CD4-positive, CD25-positive, alpha-beta regulatory T cell (primary cell): Measurements from ENCODE around the gene RHBDD3. TPM values are rescaled to one million over a fixed set of nuclear protein-coding genes. Genes with fewer than 3 reads are reported as not detected.

Experiments used
- ATAC-seq, 2 donors: fragments of 150-1000 bp; cut with Tn5 transposase; one replicate each; pipeline ENCODE4 v1.10.0; 2021; ENCODE audit warnings: low read depth in 2 of 2, moderate number of reproducible peaks in 2 of 2, moderate library complexity in 1 of 2
- DNase-seq, 3 donors: peaks; one replicate each; pipeline versions ENCODE4 v3.0.0 to v3.0.0-alpha.2; 2012 to 2022; ENCODE audit warnings: mixed read lengths in 1 of 3
- H3K27ac ChIP-seq: one replicate; pipeline ENCODE4 v1.7.0; 2013; ENCODE audit warnings: mild to moderate bottlenecking, low read length; ENCODE audit not compliant: insufficient read depth, poor library complexity, severe bottlenecking
- H3K27me3 ChIP-seq: one replicate; pipeline ENCODE4 v1.7.0; 2013; ENCODE audit warnings: low read length; ENCODE audit not compliant: control insufficient read depth, insufficient read depth
- H3K36me3 ChIP-seq: one replicate; pipeline ENCODE4 v1.7.0; 2013; ENCODE audit warnings: mild to moderate bottlenecking, low read length, moderate library complexity; ENCODE audit not compliant: control insufficient read depth, insufficient read depth
- H3K4me1 ChIP-seq: 2 replicates; pipeline ENCODE4 v1.7.0; 2013; ENCODE audit warnings: mild to moderate bottlenecking, low read length; ENCODE audit not compliant: insufficient read depth, control insufficient read depth, poor library complexity, severe bottlenecking
- H3K4me3 ChIP-seq: one replicate; pipeline ENCODE4 v1.7.0; 2013; ENCODE audit warnings: low read depth, mild to moderate bottlenecking, low read length, moderate library complexity
- H3K9me3 ChIP-seq, 2 experiments: 1 replicate in 1 of 2; 2 replicates in 1 of 2; pipeline ENCODE4 v1.7.0; 2013; ENCODE audit warnings: low read length in 2 of 2, mild to moderate bottlenecking in 1 of 2, moderate library complexity in 1 of 2; ENCODE audit not compliant: control insufficient read depth in 2 of 2
- H3K27ac Mint-ChIP-seq, 3 donors: one replicate each; pipeline ENCODE4 v1.8.0; 2020 to 2022; ENCODE audit warnings: mild to moderate bottlenecking in 3 of 3, mixed read lengths in 3 of 3, moderate library complexity in 2 of 3
- H3K27me3 Mint-ChIP-seq: one replicate; pipeline ENCODE4 v1.8.0; 2022; ENCODE audit warnings: mild to moderate bottlenecking, mixed read lengths
- H3K36me3 Mint-ChIP-seq: one replicate; pipeline ENCODE4 v1.8.0; 2020; ENCODE audit warnings: mixed read lengths
- H3K4me1 Mint-ChIP-seq, 4 donors: one replicate each; pipeline ENCODE4 v1.8.0; 2020 to 2022; ENCODE audit warnings: mixed read lengths in 4 of 4, mild to moderate bottlenecking in 1 of 4
- H3K4me3 Mint-ChIP-seq, 4 donors: one replicate each; pipeline ENCODE4 v1.8.0; 2020 to 2022; ENCODE audit warnings: mild to moderate bottlenecking in 4 of 4, mixed read lengths in 4 of 4, moderate library complexity in 3 of 4
- H3K9me3 Mint-ChIP-seq, 7 donors: one replicate each; pipeline ENCODE4 v1.8.0; 2020 to 2022; ENCODE audit warnings: mixed read lengths in 7 of 7, mild to moderate bottlenecking in 3 of 7, moderate library complexity in 2 of 7
- polyA plus RNA-seq, 4 donors: library from polyadenylated mRNA; unstranded; fragments of 300-500 nt; fragmentation: Illumina TruSeq; gene quantifications; one replicate each; pipeline ENCODE4 v1.2.3, GENCODE V29; 2021
- total RNA-seq: library from RNA; stranded (reverse); gene quantifications from one replicate; pipeline ENCODE4 v1.2.3, GENCODE V29; 2022

Gene RHBDD3
- total and polyA plus RNA-seq, 5 donors from 2014 or later, result 6.5 to 16.0 (median 10.7) TPM

- no peaks in the 10 kb centered on the region for H3K9me3 Mint-ChIP-seq
- no peaks in the 10 kb centered on the region for H3K4me1 ChIP-seq
- no peaks in the 10 kb centered on the region for H3K36me3 ChIP-seq
- ATAC-seq (no peak), DNase-seq (no peak)
- H3K4me3 ChIP-seq, result no peak overlapping the region
- H3K27ac Mint-ChIP-seq, result no peak overlapping the region
- H3K36me3 Mint-ChIP-seq, result no peaks in the 10 kb centered on the region
- H3K9me3 ChIP-seq, result no peaks in the 10 kb centered on the region
- peaks cover 0 to 6% (median 1%) of the 10 kb centered on the region in 4 donors for H3K4me1 Mint-ChIP-seq
- H3K4me3 Mint-ChIP-seq, result peak overlapping the region in 1 of 4 donors; percentile 15
- no peaks in the 10 kb centered on the region for H3K27me3 ChIP-seq
- no peak overlapping the region for H3K27ac ChIP-seq
- H3K27me3 Mint-ChIP-seq, result no peaks in the 10 kb centered on the region
These were observed 10.0 kb downstream of the RHBDD3 start for GRCh38 chr22:29257751-29258181.

DNA sequence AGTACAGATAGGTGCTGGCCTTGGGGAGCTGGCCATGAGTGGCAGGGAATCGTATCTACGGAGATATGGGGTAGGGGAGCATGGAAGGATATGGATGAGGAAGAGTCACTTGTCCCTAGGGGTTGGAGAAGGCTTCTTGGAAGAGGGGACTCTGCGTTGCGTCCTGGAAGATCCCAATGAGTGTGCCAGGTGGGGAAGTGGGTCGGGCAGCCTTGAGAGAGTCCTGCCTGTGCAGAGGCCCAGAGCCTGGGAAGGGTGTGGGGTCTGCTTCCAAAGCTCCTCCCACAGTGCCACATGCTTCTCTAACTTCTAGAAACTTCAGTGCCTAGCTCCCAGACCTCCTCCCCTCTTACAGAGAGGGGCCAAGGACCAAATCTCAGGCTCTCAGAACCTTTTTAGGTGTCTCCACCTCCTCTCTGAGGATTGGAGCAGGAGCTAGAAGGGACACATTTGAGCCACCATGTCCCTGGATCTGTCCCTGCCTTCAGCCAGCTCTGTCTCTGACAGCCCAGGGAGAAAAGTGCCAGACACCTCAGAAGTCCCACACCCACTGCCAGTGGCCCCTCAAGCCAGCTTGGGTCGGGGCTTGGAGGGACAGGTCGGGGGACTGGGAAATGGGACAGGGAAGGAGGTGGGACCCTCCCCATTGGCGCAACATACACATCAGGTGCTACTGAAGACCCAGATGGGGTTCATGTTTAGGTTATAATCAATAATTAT, 11.0 kb downstream of the RHBDD3 start:
- Histone ChIP-seq H3K4me1 (no peaks in the 10 kb centered on the region), H3K9me3 (no peaks in the 10 kb centered on the region), H3K4me3 (no peak overlapping the region), H3K27ac (no peak overlapping the region), H3K27me3 (no peaks in the 10 kb centered on the region), H3K36me3 (no peaks in the 10 kb centered on the region)
- Mint-ChIP-seq H3K9me3 (no peaks in the 10 kb centered on the region), H3K4me3 (no peak overlapping the region), H3K27me3 (peaks cover 8% of the 10 kb centered on the region), H3K36me3 (no peaks in the 10 kb centered on the region), H3K4me1 (peaks cover 0 to 6% (median 1%) of the 10 kb centered on the region in 4 donors), H3K27ac (no peak overlapping the region)
- ATAC-seq, result no peak
- DNase-seq, result no peak

- Mint-ChIP-seq H3K27ac (no peak overlapping the region), H3K4me1 (peaks cover 0 to 6% (median 1%) of the 10 kb centered on the region in 4 donors), H3K4me3 (no peak overlapping the region), H3K9me3 (no peaks in the 10 kb centered on the region), H3K27me3 (peaks cover 12% of the 10 kb centered on the region), H3K36me3 (no peaks in the 10 kb centered on the region)
- no peak overlapping the region for H3K4me3 ChIP-seq
- H3K27me3 ChIP-seq, result no peaks in the 10 kb centered on the region
- no peak overlapping the region for H3K27ac ChIP-seq
- ATAC-seq (no peak), DNase-seq (no peak)
- no peaks in the 10 kb centered on the region for H3K36me3 ChIP-seq
- no peaks in the 10 kb centered on the region for H3K4me1 ChIP-seq
- no peaks in the 10 kb centered on the region for H3K9me3 ChIP-seq
These were observed 12.6 kb downstream of the RHBDD3 start for GRCh38 chr22:29255064-29255621.

DNA sequence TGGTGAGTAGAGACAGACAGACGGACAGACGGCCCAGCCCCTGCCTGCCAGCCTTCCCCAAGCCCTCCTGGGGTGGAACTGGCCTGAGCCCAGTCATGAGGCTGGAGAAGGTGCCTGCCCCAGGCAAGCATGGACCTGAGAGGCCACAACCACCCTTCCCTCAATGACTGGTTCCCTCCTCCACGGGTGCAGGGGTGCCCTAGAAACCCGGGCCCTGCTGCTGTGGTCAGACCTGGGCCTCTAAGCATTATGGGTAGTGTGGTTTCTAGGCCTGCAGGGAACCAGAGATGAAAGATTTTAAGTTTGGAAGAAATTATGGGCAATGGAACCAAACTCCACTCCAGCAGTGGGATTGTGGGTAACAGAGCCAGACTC, 13.5 kb downstream of the RHBDD3 start:
- Histone ChIP-seq H3K4me3 (no peak overlapping the region), H3K36me3 (no peaks in the 10 kb centered on the region), H3K27ac (no peak overlapping the region), H3K9me3 (no peaks in the 10 kb centered on the region), H3K4me1 (no peaks in the 10 kb centered on the region), H3K27me3 (no peaks in the 10 kb centered on the region)
- H3K27ac Mint-ChIP-seq, result no peak overlapping the region
- no peak for DNase-seq
- H3K4me1 Mint-ChIP-seq, result peaks cover 0 to 6% (median 1%) of the 10 kb centered on the region in 4 donors
- peaks cover 12% of the 10 kb centered on the region for H3K27me3 Mint-ChIP-seq
- no peak for ATAC-seq
- H3K36me3 Mint-ChIP-seq, result no peaks in the 10 kb centered on the region
- no peaks in the 10 kb centered on the region for H3K9me3 Mint-ChIP-seq
- H3K4me3 Mint-ChIP-seq, result no peak overlapping the region

- no peak overlapping the region for H3K27ac ChIP-seq
- ATAC-seq (no peak), DNase-seq (no peak)
- H3K9me3 Mint-ChIP-seq, result no peaks in the 10 kb centered on the region
- peaks cover 12% of the 10 kb centered on the region for H3K27me3 Mint-ChIP-seq
- H3K36me3 ChIP-seq, result no peaks in the 10 kb centered on the region
- H3K9me3 ChIP-seq, result no peaks in the 10 kb centered on the region
- H3K27me3 ChIP-seq, result no peaks in the 10 kb centered on the region
- H3K4me1 Mint-ChIP-seq, result peaks cover 0 to 6% (median 1%) of the 10 kb centered on the region in 4 donors
- no peak overlapping the region for H3K27ac Mint-ChIP-seq
- no peaks in the 10 kb centered on the region for H3K4me1 ChIP-seq
- no peak overlapping the region for H3K4me3 Mint-ChIP-seq
- no peak overlapping the region for H3K4me3 ChIP-seq
- H3K36me3 Mint-ChIP-seq, result no peaks in the 10 kb centered on the region
These were observed 14.1 kb downstream of the RHBDD3 start for GRCh38 chr22:29253561-29254285.

DNA sequence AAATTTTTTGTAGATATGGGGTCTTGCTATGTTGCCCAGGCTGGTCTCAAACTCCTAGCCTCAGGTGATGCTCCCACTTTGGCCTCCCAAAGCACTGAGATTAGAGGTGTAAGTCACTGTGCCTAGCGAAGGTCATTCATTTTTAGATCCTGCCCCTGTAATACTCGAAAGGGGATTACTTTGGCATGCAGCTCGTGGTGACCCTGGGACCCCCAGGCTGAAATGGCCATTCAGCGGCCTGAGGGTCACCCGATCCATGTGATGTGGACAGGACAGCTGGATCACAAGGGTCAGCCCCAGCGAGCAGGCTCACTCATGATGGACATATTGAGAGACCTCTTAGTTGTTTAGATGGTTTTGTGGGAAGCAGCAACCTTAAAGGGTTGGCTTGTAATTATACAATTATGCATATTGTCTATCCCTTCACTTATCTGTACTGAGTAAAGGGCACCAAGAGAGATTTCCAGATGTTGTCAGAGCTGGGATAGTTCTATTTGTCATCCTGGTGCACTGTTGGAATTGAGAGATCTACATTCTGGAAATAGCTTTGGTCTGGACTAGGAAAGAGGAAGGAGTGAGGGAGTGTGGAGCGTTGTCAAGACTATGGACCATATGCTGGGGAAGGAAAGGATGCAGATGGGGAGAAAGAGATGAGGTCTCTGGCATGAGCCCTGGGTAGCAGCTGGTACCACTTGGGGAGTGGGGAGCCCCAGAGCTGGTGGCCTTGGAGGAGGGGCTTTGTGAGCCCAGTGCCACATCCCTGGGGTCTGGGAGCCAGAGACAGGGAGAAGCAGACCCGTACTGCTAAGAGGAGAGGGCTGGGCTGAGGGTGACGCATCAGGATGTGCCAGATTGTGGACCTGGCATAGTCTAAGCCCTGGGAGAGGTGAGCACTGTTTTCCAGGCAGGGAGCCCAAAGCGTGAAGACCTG, 15.5 kb downstream of the RHBDD3 start:
- H3K4me3 ChIP-seq, result no peak overlapping the region
- no peaks in the 10 kb centered on the region for H3K27me3 ChIP-seq
- Mint-ChIP-seq H3K9me3 (no peaks in the 10 kb centered on the region), H3K36me3 (no peaks in the 10 kb centered on the region), H3K4me3 (peak overlapping the region in 1 of 4 donors; percentile 27), H3K4me1 (no peaks in the 10 kb centered on the region), H3K27ac (no peak overlapping the region), H3K27me3 (peaks cover 12% of the 10 kb centered on the region)
- ATAC-seq, result no peak
- no peak overlapping the region for H3K27ac ChIP-seq
- no peaks in the 10 kb centered on the region for H3K9me3 ChIP-seq
- no peak for DNase-seq
- H3K4me1 ChIP-seq, result no peaks in the 10 kb centered on the region
- no peaks in the 10 kb centered on the region for H3K36me3 ChIP-seq

DNA sequence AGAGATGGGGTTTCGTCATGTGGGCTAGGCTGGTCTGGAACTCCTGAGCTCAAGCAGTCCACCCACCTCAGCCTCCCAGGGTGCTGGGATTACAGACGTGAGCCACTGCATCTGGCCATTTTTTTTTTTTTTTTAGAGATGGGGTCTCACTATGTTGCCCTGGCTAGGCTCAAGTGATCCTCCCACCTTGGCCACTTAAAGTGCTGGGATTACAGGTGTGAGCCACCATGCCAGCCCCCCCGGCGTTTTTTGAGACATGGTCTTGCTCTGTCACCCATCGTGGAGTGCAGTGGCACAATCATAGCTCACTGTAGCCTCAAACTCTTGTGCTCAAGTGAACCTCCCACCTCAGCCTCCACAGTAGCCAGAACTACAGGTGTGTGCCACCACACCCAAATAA, 16.5 kb downstream of the RHBDD3 start:
- H3K4me3 Mint-ChIP-seq, result no peak overlapping the region
- no peak for ATAC-seq
- H3K9me3 ChIP-seq, result no peaks in the 10 kb centered on the region
- H3K36me3 Mint-ChIP-seq, result no peaks in the 10 kb centered on the region
- peaks cover 12% of the 10 kb centered on the region for H3K27me3 Mint-ChIP-seq
- H3K4me1 Mint-ChIP-seq, result no peaks in the 10 kb centered on the region
- no peak for DNase-seq
- H3K9me3 Mint-ChIP-seq, result no peaks in the 10 kb centered on the region
- no peak overlapping the region for H3K27ac ChIP-seq
- no peaks in the 10 kb centered on the region for H3K4me1 ChIP-seq
- no peaks in the 10 kb centered on the region for H3K36me3 ChIP-seq
- no peaks in the 10 kb centered on the region for H3K27me3 ChIP-seq
- no peak overlapping the region for H3K4me3 ChIP-seq
- H3K27ac Mint-ChIP-seq, result no peak overlapping the region
